Activated naive CD4-positive, alpha-beta T cell (primary cell): ENCODE results near the gene CUL9.

Experiments used
- DNase-seq, 4 experiments: peaks; one replicate each; lab custom pipeline; 2025; lab: John Stamatoyannopoulos, UW

CUL9 gene

DNA sequence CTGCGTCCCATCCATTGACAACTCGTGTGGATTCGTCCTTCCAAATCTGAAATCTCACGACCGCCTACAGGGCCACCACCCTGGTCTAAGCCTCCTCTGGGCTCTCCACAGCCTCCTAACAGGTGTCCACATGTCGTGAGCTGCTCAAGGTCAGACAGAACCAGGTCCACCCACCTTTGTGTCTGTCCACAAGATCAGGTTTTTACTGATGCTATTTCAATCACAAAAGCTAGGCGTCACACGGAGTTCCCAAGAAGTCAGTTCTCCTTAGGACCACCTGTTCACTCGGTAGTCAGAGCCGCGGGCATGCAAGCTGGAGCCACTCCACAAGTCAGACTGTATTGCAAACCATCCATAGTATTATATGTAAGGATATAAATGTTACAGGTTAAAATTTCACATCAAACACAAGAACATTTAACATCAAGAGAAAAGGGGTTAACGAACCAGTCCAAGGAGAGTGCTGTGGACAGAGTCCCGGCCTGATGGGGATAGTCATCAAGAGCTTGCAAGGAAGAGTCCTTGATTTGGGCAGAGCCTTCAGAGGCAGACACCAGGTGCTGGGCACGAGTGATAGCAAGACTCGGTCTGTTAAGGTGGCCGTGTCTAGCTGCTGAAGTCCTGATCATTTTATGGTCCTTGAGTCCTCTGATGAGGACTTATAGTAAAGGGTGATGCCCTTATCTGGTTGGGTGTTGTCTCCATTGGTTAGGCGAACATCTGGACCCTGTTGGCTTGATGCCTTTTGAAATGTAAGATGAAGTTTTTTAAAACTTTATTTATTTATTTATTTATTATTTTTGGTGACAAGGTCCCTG, 48.0 kb downstream of the CUL9 start:
- no peak for DNase-seq

DNA sequence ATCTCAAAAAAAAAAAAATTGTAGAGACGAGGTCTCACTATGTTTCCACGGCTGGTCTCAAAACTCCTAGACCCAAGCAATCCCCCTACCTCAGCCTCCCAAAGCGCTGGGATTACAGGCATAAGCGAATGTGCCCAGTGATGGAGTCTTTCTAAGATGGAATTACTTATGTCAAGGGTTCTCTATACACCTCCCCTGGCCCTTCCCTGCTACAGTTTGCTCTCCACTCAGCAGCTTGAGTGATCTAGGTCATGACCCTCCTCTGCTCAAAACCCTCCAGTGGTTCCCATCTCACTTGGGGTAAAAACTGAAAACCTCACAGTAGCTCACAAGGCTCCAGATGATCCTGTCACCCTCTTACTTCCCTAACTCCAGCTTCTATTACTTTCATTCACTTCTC, 49.1 kb downstream of the CUL9 start:
- DNase-seq, result no peak

DNA sequence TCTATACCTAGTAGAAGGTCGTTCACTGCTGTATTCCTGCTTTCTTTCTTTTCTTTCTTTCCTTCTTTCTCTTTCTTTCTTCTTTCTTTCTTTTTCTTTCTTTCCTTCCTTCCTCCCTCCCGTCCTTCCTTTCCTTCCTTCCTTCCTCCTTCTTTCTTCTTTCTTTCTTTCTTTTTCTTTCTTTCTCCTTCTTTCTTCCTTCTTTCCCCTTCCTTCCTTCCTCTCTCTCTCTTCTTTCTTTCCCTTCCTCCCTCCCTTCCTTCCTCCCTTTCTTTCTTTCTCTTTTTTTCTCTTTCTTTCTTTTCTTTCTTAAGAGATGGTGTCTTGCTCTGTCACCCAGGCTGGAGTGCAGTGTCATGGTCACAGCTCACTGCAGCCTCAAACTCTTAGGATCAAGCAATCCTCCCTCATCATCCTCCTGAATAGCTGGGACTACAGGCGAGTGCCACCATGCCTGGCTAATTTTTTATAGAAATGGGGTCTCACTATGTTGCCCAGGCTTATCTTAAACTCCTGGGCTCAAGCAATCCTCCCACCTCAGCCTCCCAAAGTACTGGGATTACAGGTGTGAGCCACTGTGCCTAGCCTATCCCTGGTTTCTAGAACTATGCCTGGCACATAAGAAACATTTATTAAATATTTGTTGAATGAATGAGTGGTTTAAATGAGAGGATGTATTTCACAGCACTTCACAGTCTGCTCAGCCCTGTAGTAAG, 49.9 kb downstream of the CUL9 start:
- DNase-seq, result no peak

DNA sequence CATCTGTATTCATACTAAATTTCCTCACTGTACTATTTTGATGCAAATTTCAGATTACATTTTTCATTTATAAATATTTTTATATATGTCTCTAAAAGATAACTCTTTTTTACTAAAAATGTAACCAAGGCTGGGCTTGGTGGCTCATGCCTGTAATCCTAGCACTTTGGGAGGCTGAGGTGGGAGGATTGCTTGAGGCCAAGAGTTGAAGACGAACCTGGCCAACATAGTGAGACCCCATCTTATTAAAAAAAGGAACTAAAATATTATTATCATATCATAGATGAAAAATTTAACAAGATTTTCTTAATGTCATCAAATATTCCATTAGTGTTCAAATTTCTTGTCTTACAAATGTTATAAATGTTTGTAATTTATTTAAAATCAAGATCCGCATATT, 53.8 kb downstream of the CUL9 start:
- DNase-seq, result no peak

DNA sequence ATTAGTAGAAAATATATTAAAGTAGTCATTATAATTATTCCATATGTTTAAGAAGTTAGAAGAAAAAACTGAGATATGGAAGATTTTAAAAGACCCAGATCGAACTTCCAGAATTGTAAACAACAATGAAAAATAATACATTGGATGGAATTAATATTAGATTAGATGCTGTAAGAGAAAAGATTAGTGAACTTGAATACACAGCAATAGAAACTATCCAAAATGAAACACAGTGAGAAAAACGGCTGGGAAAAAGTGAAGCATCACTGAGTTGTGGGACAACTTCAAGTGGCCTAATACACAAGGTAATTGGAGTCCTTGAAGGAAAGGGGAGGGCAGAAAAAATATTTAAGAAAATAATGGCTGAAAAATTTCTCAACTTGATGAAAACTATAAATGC, 57.1 kb downstream of the CUL9 start:
- no peak for DNase-seq

DNA sequence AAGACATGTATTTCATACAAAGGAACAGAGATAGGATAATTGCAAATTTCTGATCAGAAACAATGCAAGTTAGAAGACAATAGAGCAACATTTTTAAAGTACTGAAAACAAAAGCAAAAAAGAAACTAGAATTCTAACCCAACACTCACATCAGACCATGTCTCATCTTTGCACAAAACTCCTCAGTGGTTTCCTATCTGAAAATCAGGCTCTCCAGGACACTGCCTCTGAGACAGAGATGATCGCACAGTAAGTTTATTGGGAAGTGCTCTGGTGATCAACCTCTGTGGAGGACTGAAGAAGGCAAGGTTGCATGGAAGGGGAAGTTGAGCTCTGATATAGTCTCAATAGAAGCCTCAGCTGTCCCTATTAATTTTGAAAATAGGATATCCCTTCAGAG, 59.0 kb downstream of the CUL9 start:
- no peak for DNase-seq

DNA sequence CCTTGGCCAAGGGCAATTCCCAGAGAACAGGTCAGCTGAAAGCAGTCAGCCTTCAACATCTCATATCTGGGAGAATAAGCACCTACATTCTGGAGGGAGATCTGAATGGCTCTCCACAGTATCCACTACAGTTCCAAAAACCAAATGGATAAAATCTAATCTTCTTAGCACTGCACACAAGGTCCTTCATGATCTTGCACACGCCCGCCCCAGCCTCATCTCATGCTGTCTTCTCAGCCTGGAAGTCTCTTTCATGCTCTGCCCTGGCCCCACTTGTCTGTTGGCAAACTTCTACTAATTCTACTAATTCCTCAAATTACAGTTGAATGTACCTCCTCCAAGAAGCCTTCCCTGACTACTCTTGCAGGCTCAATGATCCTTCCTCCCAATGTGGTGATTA, 59.5 kb downstream of the CUL9 start:
- no peak for DNase-seq

DNA sequence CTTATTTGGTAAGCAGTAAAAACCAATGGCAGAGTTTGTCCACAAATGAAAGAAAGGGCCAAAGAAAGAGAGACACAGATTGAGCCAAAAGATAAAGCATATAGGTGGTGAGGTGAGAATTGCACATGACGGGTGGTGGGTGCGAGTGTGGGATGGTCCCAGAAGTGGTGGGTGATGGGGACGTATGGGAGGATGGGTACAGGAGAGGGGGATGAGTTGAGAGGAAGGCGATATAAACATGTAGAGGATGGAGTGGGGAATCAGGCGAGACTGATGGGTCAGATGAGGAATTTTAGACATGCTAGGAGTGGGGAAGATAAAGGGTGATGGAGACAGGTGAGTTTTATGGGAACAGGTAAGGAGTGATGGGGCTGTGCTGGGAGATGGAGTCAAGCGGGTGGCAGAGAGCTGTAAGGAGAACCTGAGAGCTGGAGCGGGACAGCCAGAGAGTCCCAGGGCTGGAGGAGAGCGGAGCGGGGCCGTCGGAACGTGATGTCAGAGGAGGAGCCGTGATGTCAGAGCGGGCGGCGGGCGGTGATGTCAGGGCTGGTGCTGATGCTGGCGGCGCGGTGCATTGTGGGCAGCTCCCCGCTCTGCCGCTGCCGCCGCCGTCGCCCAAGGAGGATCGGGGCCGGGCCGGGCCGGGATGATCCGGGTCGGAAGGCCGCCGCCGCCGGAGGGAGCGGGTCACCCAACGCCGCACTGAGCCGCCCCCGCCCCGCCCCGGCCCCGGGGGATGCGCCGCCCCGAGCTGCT, 61.1 kb downstream of the CUL9 start, which contains the start of gene TTBK1:
TTBK1 (plus strand) TSS at position 574 of the 756 bp plus-strand sequence. CDS start 3,180 bp downstream, outside the sequence.
- DNase-seq, result peak in 1 of 4 experiments; percentile 15

DNA sequence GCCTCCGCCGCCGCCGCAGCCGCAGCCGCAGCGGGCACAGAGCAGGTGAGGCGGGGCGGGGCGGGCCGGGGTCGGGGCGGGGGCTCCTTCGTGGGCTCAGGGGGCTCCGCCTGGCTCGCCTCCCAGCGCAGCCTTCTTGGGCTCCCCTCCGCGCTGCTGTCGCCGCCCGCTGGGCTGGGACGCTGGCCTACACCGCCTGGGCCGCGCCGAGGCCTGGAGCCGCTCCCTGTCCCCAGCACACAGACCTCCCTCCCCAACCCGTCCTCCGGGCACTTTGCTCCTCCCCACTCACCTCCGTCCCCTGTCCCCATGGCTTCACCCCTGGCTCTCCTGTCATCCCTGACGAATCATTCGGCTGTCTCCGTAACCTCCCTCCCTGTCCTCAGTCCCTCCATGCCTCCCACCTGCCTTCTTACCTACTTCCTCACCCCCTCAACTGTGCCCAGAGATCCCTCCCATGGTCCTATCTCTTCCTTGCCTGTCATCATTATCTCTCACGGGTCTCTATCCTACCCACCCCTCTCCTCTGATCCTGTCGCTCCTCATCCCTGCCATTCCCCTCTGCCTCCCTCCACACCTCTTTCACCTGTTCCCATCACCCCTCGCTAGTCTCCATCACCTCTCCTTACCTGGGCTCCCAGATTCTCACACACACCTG, 61.8 kb downstream of the CUL9 start:
- DNase-seq, result no peak

DNA sequence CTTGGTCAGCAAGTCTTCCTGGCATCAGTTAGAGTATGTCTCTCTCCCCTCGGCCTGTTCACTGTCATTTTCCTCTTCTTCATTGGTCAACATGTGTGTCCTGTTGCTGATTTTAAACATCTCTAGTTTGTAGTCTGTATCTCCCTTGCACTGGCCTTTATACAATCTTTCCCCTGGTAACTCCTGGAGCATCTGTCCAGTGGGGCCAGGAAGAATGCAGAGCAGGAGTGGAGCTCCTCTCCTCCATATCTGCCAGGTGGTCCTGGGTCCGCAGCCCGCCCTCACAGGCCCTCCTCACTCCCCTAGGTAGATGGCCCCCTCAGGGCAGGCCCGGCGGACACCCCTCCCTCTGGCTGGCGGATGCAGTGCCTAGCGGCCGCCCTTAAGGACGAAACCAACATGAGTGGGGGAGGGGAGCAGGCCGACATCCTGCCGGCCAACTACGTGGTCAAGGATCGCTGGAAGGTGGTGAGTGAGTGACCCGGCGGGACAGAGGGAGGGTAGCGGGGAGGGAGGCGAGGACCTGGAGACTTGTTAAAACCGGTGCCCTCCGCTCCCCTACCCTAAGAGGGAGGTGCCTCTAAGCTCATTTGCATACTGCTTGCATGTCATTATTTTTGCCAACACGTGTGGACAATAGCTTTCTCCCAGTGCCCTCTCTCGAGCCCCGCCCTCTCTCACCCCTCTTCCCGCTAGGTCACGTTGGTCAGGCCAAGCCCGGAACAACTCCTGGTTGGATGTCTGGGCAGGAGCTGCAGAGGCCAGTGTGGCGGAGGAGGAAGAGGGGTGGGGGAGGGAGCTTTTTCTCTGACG, 64.5 kb downstream of the CUL9 start:
- DNase-seq, result no peak

DNA sequence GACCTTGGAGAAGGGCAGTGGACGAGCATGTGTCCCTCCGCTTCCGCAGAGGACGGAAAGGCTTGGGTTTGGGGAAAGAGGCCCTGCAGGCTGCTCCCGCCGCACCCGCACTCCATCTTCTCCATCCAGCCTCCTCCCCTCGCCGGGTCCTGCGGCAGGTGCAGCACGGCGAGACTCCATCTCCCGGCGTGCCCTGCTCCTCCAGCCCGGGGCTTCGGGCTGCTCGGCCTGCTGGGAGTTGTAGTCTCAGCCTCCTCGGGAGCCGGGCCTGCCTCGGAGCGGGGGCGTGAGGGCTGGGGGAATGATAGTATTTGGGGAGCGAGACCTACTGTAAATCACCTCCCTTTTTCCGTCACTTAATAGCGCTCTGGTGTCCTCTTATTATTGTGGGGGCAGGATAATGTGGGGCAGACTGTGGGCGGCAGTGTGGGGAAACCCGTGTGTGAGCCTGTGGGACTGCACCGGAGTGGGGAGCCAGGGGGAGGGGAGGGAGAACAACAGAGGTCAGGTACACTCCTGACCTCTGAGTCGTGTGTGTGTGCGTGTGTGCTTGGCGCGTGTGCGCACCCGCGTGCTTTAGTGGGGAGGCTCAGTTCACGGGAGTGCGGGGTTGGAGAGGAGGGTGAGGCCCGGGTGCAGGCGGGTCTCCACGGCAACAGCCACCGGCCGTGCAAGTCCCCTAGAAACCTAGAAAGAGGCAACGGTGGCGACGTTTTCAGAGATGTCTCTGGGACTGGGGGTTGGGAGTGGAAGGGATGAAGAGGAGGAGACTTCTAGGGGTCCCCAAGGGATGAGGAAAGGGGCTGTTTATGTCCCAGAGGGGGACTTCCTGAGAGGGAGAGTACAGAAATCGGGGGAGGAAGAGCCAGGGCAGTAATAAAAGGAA, 65.4 kb downstream of the CUL9 start:
- DNase-seq, result peak; percentile 31 to 71 (median 54)

DNA sequence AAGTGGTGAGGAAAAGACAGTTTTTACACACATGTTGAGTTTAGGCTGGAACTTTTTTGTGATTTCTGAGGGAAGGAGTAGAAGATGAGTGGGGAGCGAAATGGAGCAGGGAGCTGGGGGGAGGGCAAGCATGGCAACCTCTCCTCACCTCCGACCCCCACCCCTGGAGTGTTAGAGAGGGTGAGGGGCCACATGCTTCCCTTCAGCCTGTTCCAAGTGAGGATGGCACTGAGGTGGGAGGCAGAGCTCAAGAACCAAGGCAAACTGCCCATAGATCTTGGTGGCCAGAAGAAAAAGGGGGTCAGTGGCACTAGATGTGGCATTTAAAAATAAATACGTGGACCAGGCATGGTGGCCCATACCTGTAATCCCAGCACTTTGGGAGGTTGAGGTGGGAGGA, 66.1 kb downstream of the CUL9 start:
- no peak for DNase-seq

DNA sequence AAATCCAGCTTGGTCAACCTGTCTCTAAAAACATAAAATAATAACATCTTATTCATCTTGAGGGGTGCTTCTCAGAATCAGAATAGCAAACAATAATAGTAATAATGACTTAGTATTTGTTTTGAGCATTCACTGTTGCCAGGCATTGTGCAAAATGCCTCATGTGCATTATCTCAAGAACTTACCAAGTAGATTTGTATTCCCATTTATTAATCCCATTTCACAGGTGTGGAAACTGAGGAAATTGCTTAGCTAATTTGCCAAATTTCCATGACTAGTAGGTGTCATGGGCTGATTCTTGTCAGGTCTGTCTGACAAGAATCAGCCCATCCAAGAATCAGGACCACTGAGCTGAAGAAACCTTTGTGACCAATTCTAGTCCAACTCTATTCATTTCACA, 66.8 kb downstream of the CUL9 start:
- no peak for DNase-seq

DNA sequence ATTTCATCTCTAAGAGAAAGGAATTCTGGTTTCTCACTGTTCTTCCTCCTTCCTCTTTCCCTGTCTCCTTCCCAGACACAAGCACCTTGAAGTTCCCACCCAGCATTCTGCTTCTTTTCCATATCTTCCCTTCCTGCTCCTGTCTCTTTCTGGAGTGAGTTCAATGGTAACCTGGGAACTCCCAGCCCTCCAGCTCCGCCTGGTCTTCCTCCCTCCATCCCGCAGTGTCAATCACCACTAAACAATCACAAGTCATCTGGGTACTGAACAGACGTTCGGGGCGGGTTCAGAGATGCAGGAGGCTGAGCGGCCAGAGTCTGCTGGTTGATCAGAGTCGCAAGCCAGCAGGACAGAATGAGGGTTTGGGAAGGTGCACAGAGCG, 69.0 kb downstream of the CUL9 start:
- DNase-seq, result no peak

DNA sequence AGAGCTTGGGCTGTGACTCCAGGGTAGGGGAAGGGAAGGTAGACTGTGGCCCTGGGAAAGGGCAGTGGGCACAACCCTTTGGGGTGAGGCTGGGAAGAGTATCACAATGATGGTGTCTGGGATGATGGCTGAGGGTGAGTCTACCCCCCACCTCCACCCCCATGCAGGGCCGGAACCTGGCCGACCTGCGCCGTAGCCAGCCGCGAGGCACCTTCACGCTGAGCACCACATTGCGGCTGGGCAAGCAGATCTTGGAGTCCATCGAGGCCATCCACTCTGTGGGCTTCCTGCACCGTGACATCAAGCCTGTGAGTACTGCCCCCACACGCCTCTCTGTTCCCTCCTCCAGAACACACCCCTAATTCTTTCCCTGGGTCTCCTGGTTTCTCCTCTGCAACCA, 71.4 kb downstream of the CUL9 start:
- no peak for DNase-seq

DNA sequence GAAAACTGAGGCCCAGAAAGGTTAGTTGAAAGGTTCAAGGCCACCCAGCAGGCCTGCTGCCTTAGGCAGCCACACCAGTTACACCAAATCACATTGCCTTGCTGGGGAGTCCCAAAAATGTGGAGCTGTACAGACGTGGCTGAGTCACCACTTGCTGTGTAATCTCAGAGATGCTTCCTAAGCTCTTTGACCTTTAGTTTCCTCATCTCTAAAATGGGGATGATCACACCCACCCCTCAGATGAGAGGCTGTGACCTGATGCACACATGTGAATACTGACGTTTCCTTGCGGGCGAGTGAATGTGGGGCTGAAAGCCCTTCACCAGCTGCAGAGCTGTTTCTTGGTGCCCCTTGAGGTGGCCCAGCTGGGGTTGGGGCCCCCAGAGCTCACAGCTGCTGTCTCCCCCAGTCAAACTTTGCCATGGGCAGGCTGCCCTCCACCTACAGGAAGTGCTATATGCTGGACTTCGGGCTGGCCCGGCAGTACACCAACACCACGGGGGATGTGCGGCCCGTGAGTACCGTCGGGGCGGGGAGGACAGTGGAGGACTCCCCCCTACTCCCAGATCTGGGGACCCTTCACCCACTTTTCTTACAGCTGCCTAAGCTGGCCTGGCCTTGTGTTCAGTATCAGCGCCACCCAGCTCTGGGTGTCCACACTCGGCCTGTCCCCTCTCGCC, 72.3 kb downstream of the CUL9 start:
- no peak for DNase-seq

DNA sequence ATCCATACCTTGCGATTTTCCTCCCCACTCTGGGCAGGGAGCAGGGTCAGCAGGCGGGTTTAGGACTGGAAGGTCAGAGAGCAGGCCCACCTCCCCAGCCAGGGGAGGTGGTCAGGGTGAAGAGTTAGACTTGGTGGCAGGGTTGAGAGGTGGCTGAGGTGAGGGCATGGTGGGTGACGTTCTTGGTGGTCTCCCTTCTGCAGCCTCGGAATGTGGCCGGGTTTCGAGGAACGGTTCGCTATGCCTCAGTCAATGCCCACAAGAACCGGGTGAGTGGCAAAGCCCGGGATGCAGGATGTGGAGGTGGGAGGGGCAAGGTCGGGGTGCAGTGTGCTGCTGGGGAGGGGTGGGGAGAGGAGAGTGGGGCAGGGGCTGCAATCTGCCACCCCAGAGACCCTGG, 72.8 kb downstream of the CUL9 start:
- no peak for DNase-seq

DNA sequence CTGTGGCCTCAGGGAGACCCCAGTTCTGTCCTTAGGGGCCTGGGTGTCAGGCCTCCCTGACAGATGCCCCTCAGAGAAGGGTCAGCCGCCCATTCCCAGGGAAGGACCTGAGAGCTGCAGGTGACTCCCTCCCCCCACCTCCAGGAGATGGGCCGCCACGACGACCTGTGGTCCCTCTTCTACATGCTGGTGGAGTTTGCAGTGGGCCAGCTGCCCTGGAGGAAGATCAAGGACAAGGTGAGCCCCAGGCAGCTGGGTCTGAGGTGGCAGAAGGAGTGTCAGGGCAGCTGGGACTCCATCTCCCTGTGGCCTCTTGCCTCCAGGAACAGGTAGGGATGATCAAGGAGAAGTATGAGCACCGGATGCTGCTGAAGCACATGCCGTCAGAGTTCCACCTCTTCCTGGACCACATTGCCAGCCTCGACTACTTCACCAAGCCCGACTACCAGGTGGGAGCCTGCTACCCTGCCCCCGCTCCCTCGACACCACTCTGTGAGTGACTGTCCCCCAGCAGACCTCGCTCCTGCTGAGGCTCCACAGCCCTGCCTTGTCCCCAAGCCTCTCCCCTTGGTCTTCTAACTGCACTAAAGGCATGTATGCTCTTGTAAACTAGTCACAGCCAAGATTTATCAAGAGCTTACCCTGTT, 73.5 kb downstream of the CUL9 start:
- no peak for DNase-seq

DNA sequence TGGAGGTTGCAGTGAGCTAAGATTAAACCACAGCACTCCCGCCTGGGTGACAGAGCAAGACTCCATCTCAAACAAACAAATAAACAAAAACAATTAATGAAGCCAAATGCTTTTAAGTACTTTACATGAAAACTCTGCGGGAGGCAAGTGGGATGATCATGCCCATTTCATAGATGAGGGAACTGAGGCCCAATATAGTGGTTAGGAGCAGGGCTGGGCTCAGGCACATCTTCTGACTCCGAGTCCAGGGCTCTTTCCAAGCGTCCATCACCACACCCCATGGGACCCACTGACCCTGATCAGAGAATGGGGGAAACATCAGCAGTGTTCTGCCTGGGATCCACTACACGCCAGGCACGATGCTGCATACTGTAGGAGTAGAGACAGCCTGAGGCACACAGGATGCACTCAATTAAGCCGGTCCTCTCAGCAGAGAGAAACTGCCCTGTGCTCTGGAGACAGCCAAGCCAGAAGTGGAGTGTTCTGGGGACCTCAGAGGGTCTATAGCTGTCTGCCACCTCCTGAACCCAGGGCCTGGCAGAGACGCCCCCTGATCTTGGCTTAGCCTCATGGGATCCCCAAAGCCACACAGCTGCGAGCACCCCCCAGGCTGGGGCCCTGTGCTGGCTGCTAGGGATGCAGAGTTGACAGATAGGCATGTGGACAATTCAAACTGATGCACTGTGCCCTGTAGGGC, 74.8 kb downstream of the CUL9 start:
- DNase-seq, result no peak
